Kidney (tissue), 14 donors: ENCODE measurements around the gene MACROD2. TPM values are rescaled to one million over a fixed set of nuclear protein-coding genes. Genes with fewer than 3 reads are reported as not detected.

Source experiments
- DNase-seq, 5 donors: peaks; one replicate each; pipeline ENCODE4 v3.0.0-alpha.2; 2013 to 2020
- FAIRE-seq: peaks from 2 replicates; lab custom pipeline; 2012; peaks lifted over from hg19 to GRCh38; lab: Jason Lieb, UNC
- H3K27ac ChIP-seq, 2 donors: one replicate each; pipeline ENCODE4 v1.7.0; 2013; ENCODE audit warnings: low read depth in 2 of 2, low read length in 2 of 2, inconsistent platforms in 1 of 2
- H3K27me3 ChIP-seq: one replicate; pipeline ENCODE4 v1.7.1; 2013; ENCODE audit warnings: low read length, inconsistent platforms; ENCODE audit not compliant: control insufficient read depth, insufficient read depth
- H3K36me3 ChIP-seq, 3 donors: one replicate each; pipeline versions ENCODE4 v1.7.0 to v1.7.1; 2013; ENCODE audit warnings: low read length in 3 of 3, control low read depth in 1 of 3, inconsistent platforms in 1 of 3; ENCODE audit not compliant: insufficient read depth in 3 of 3, control insufficient read depth in 2 of 3
- H3K4me1 ChIP-seq, 3 donors: one replicate each; pipeline versions ENCODE4 v1.7.0 to v1.7.1; 2013; ENCODE audit warnings: low read length in 3 of 3, inconsistent platforms in 1 of 3, low read depth in 1 of 3; ENCODE audit not compliant: control insufficient read depth in 2 of 3, insufficient read depth in 2 of 3
- H3K4me3 ChIP-seq, 3 donors: one replicate each; pipeline versions ENCODE4 v1.7.0 to v1.8.1; 2013; ENCODE audit warnings: low read length in 3 of 3, control low read depth in 1 of 3, inconsistent platforms in 1 of 3
- H3K9ac ChIP-seq, 3 donors: one replicate each; pipeline versions ENCODE4 v1.7.0 to v1.7.1; 2013; ENCODE audit warnings: low read length in 3 of 3, control low read depth in 1 of 3, inconsistent platforms in 1 of 3
- H3K9me3 ChIP-seq, 3 donors: one replicate each; pipeline versions ENCODE4 v1.7.0 to v1.7.1; 2013; ENCODE audit warnings: low read length in 3 of 3, control low read depth in 1 of 3, inconsistent platforms in 1 of 3; ENCODE audit not compliant: control insufficient read depth in 2 of 3, insufficient read depth in 1 of 3
- intact Hi-C: fragments of 100-400 bp; cut with DNase I; formaldehyde crosslinking; loops from one replicate; pipeline ENCODE4 v1.11.1; 2022
- polyA plus RNA-seq: library from polyadenylated mRNA; stranded (reverse); fragments of 350-450 nt; fragmentation: Illumina TruSeq; extraction: RNeasy Lipid Tissue Mini Kit (QIAGEN cat#74804); gene quantifications from one replicate; pipeline ENCODE4 v1.2.3, GENCODE V29; 2014; ENCODE audit warnings: low read depth, low replicate concordance; ENCODE audit not compliant: insufficient read depth
- total RNA-seq: library from RNA; stranded (reverse); fragmentation: NEBNext Ultra II Directional; extraction: Animal tissue kit (Norgen Biotek cat#: 25700); gene quantifications from one replicate; pipeline ENCODE4 v1.2.1, GENCODE V29; 2021
- TF ChIP-seq, protein P1 (sequence below): IDR thresholded peaks from 3 replicates; pipeline ENCODE4 v1.5.1; 2012; ENCODE audit warnings: mild to moderate bottlenecking, moderate library complexity, borderline replicate concordance; ENCODE audit not compliant: insufficient read depth; ENCODE audit errors: extremely low read depth
- donor health status: control.
- donor health status: control.
- donor health status: control.
- donor health status: control.
- donor health status: control.
- donor health status: DM: yes; HTN: yes; CAD: no.
- donor health status: Normal renal cell carcinoma (clear cell type).

MACROD2 gene
- total and polyA plus RNA-seq, 2 donors from 2014 or later, result 3.0 to 10.0 TPM

DNA sequence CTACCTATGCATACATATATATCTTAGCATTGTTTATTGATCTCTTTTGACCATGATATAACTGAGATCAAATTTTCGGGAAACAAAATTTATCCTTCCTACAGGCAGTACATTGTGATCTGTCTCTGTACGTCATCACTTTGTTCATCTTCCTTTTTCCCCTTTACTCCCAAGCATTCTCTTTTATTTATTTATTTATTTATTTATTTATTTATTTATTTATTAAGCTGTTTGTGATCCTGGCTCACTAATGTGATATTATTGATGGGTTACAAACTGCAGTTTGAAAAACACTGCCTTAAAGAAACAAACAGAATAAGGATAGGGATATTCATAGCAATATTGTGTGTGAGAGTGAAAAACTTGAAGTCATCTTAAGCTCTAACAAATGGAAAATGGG is 51.2 kb downstream of the MACROD2 start:
- DNase-seq (no peak), FAIRE-seq (no peak)
- intact Hi-C loops, result no loop called here
- Histone ChIP-seq H3K9me3 (no peaks in the 10 kb centered on the region), H3K4me1 (no peaks in the 10 kb centered on the region), H3K27ac (no peak overlapping the region), H3K4me3 (no peak overlapping the region), H3K9ac (no peak overlapping the region), H3K36me3 (no peaks in the 10 kb centered on the region), H3K27me3 (no peaks in the 10 kb centered on the region)
- TF ChIP-seq, protein P1, sequence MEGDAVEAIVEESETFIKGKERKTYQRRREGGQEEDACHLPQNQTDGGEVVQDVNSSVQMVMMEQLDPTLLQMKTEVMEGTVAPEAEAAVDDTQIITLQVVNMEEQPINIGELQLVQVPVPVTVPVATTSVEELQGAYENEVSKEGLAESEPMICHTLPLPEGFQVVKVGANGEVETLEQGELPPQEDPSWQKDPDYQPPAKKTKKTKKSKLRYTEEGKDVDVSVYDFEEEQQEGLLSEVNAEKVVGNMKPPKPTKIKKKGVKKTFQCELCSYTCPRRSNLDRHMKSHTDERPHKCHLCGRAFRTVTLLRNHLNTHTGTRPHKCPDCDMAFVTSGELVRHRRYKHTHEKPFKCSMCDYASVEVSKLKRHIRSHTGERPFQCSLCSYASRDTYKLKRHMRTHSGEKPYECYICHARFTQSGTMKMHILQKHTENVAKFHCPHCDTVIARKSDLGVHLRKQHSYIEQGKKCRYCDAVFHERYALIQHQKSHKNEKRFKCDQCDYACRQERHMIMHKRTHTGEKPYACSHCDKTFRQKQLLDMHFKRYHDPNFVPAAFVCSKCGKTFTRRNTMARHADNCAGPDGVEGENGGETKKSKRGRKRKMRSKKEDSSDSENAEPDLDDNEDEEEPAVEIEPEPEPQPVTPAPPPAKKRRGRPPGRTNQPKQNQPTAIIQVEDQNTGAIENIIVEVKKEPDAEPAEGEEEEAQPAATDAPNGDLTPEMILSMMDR, result no peak

DNA sequence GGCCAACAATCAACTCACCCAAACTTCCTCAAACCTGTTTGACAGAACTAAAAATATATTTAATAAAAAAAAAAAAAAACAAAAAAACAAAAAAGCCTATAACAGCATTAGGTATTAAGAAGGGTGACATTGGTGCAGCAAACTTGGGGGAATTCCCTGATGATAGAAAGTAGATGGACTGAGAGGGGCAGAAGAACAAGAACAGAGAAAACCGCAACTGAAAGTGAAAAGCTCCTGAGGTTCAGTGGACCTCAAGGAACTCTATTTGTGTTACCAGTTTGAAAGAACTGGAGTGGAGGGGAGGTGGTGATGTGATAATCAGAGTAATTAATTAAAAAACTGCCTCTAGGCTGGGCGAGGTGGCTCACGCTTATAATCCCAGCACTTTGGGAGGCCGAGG is 53.8 kb downstream of the MACROD2 start:
- Histone ChIP-seq H3K27me3 (no peaks in the 10 kb centered on the region), H3K36me3 (no peaks in the 10 kb centered on the region), H3K27ac (no peak overlapping the region), H3K9ac (no peak overlapping the region), H3K4me1 (no peaks in the 10 kb centered on the region), H3K4me3 (no peak overlapping the region), H3K9me3 (no peaks in the 10 kb centered on the region)
- TF ChIP-seq, protein P1, result no peak
- no peak for DNase-seq
- no peak for FAIRE-seq
- intact Hi-C loops, result no loop called here

DNA sequence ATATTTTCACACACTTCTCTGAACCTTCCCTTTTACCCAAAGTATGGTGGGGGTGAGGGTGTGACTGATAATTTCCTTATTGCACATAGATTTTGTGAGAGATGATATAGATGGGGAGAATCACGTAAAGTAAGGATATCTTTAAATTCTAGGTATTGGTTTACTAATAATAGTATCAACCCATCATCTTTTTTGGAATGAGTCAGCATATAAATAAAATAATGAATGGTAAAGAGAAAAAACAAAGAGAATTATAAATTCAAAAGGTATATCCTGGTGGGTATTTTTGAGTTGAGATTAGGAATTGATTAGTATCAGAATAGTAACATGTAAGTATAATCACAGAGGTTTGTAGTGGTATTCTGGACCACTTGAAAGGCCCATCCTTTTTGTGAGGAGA is 56.1 kb downstream of the MACROD2 start:
- intact Hi-C loops, result loop anchor here (10.0 kb wide), 1 partner anchor 227 kb away; no protein-coding TSS in a partner anchor
- DNase-seq (no peak), FAIRE-seq (no peak)
- no peaks in the 10 kb centered on the region for H3K4me1 ChIP-seq
- H3K4me3 ChIP-seq, result no peak overlapping the region
- no peaks in the 10 kb centered on the region for H3K9me3 ChIP-seq
- H3K27me3 ChIP-seq, result no peaks in the 10 kb centered on the region
- H3K36me3 ChIP-seq, result no peaks in the 10 kb centered on the region
- H3K27ac ChIP-seq, result no peak overlapping the region
- TF ChIP-seq, protein P1, result no peak
- H3K9ac ChIP-seq, result no peak overlapping the region
